HEK293T (cell line): ENCODE results near the gene ERCC1.
A peak's percentile ranks its signal among the peaks of the same experiment; 100 is the strongest.

Experiments
- CTCF ChIA-PET: fragments of 350-600 bp; formaldehyde crosslinking; extraction: SDS; loops from one replicate; lab custom pipeline; 2021; ENCODE audit warnings: antibody characterized with exemption, inconsistent platforms; lab: Yijun Ruan, JAX
- POLR2A ChIA-PET: fragments of 350-600 bp; formaldehyde crosslinking; extraction: SDS; loops from one replicate; lab custom pipeline; 2020; ENCODE audit warnings: antibody characterized with exemption, inconsistent platforms; lab: Yijun Ruan, JAX
- DNase-seq: peaks from one replicate; pipeline ENCODE4 v3.0.0; 2012; ENCODE audit warnings: mixed read lengths; ENCODE audit errors: extremely low spot score
- ARNT ChIP-seq: fragments of 450-650 bp; IDR thresholded peaks from 2 replicates; pipeline ENCODE4 v1.6.1; 2017; ENCODE audit warnings: mild to moderate bottlenecking
- BHLHE40 ChIP-seq: fragments of 450-650 bp; IDR thresholded peaks from 2 replicates; pipeline ENCODE4 v1.6.1; 2016; ENCODE audit warnings: mild to moderate bottlenecking, moderate library complexity, borderline replicate concordance
- CTBP1 ChIP-seq: fragments of 450-650 bp; IDR thresholded peaks from 2 replicates; pipeline ENCODE4 v1.6.1; 2016; ENCODE audit warnings: borderline replicate concordance
- ELF4 ChIP-seq: fragments of 450-650 bp; IDR thresholded peaks from 2 replicates; pipeline ENCODE4 v1.6.1; 2017; ENCODE audit warnings: antibody characterized with exemption
- FOXA1 ChIP-seq: fragments of 450-650 bp; IDR thresholded peaks from 2 replicates; pipeline ENCODE4 v1.6.1; 2016; ENCODE audit warnings: mild to moderate bottlenecking
- FOXK2 ChIP-seq: fragments of 450-650 bp; IDR thresholded peaks from 2 replicates; pipeline ENCODE4 v1.6.1; 2016; ENCODE audit warnings: mild to moderate bottlenecking
- FOXM1 ChIP-seq: fragments of 450-650 bp; IDR thresholded peaks from 2 replicates; pipeline ENCODE4 v1.6.1; 2017; ENCODE audit warnings: mild to moderate bottlenecking, borderline replicate concordance
- HDGF ChIP-seq: fragments of 450-650 bp; IDR thresholded peaks from 2 replicates; pipeline ENCODE4 v1.6.1; 2017; ENCODE audit warnings: antibody characterized with exemption, borderline replicate concordance
- L3MBTL2 ChIP-seq: fragments of 450-650 bp; conservative IDR thresholded peaks from 2 replicates; pipeline ENCODE4 v1.6.1; 2016; ENCODE audit warnings: mild to moderate bottlenecking
- LEF1 ChIP-seq: fragments of 450-650 bp; IDR thresholded peaks from 2 replicates; pipeline ENCODE4 v1.6.1; 2017; ENCODE audit warnings: mild to moderate bottlenecking, borderline replicate concordance
- NFRKB ChIP-seq: fragments of 450-650 bp; IDR thresholded peaks from 2 replicates; pipeline ENCODE4 v1.6.1; 2016; ENCODE audit warnings: mild to moderate bottlenecking, moderate library complexity
- PKNOX1 ChIP-seq: fragments of 450-650 bp; IDR thresholded peaks from 2 replicates; pipeline ENCODE4 v1.6.1; 2016
- SP1 ChIP-seq: fragments of 450-650 bp; IDR thresholded peaks from 2 replicates; pipeline ENCODE4 v1.6.1; 2017
- SUZ12 ChIP-seq: fragments of 450-650 bp; IDR thresholded peaks from 2 replicates; pipeline ENCODE4 v1.6.1; 2016; ENCODE audit warnings: mild to moderate bottlenecking
- TARDBP ChIP-seq: fragments of 450-650 bp; IDR thresholded peaks from 2 replicates; pipeline ENCODE4 v1.6.1; 2016
- ZNF384 ChIP-seq: fragments of 450-650 bp; IDR thresholded peaks from 2 replicates; pipeline ENCODE4 v1.6.1; 2016

The ERCC1 gene

GRCh38 chr19:45423589-45424190 is at the start of gene ERCC1:
ERCC1 (minus strand) TSS chr19:45423917; CDS start chr19:45423374, 543 bp downstream.
- DNase-seq: peak; percentile 95
- TF ChIP-seq ARNT (no peak), TARDBP (no peak), L3MBTL2 (peak; percentile 78), PKNOX1 (peak; percentile 97), ELF4 (peak; percentile 86)
- CTCF ChIA-PET: interaction anchor here (1.7 to 1.8 kb wide), 3 partner anchors 16 to 62 kb away, joined by 5 to 8 read pairs (median 5); no protein-coding TSS in a partner anchor
- POLR2A ChIA-PET: interaction anchor here (0.7 to 2.8 kb wide), 6 partner anchors 9 to 22 kb away, joined by 3 to 14 read pairs (median 6); partner anchors contain the start of gene PPP1R13L

DNA sequence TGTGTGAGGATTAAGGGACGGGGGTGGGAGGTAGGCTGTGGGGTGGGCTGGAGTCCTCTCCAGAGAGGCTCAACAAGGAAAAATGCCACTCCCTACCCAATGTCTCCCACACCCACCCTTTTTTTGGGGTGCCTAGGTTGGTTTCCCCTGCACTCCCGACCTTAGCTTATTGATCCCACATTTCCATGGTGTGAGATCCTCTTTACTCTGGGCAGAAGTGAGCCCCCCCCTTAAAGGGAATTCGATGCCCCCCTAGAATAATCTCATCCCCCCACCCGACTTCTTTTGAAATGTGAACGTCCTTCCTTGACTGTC is 49.6 kb upstream of the ERCC1 start:
- ChIA-PET CTCF (no interaction called here), POLR2A (no interaction called here)
- no peak for TF ChIP-seq ELF4
- no peak for TF ChIP-seq FOXK2
- no peak for TF ChIP-seq LEF1
- no peak for TF ChIP-seq ZNF384
- TF ChIP-seq CTBP1: no peak
- no peak for TF ChIP-seq PKNOX1
- no peak for TF ChIP-seq FOXA1
- TF ChIP-seq NFRKB: no peak
- no peak for TF ChIP-seq SP1
- no peak for TF ChIP-seq HDGF
- TF ChIP-seq L3MBTL2: no peak
- TF ChIP-seq SUZ12: no peak
- no peak for TF ChIP-seq FOXM1
- TF ChIP-seq TARDBP: no peak
- DNase-seq: no peak

- ChIA-PET POLR2A (interaction anchor here (1.1 kb wide), 1 partner anchor 13 kb away, joined by 3 read pairs; no protein-coding TSS in a partner anchor), CTCF (no interaction called here)
- no peak for DNase-seq
- TF ChIP-seq ZNF384: no peak
- no peak for TF ChIP-seq NFRKB
- TF ChIP-seq FOXA1: no peak
- no peak for TF ChIP-seq BHLHE40
- TF ChIP-seq ELF4: no peak
- TF ChIP-seq HDGF: no peak
- no peak for TF ChIP-seq SP1
- no peak for TF ChIP-seq FOXK2
- TF ChIP-seq SUZ12: no peak
- TF ChIP-seq FOXM1: no peak
- TF ChIP-seq LEF1: no peak
Observed at GRCh38 chr19:45472563-45473366, 49.0 kb upstream of the ERCC1 start.

- TF ChIP-seq FOXM1: no peak
- no peak for TF ChIP-seq LEF1
- no peak for TF ChIP-seq HDGF
- TF ChIP-seq L3MBTL2: no peak
- TF ChIP-seq BHLHE40: no peak
- TF ChIP-seq ARNT: no peak
- no peak for TF ChIP-seq TARDBP
- TF ChIP-seq FOXA1: no peak
- no peak for TF ChIP-seq ELF4
- no peak for TF ChIP-seq FOXK2
- TF ChIP-seq CTBP1: no peak
- no peak for TF ChIP-seq SUZ12
- TF ChIP-seq PKNOX1: no peak
- TF ChIP-seq SP1: no peak
- ChIA-PET CTCF (interaction anchor here (1.2 kb wide), 1 partner anchor 13 kb away, joined by 3 read pairs; no protein-coding TSS in a partner anchor), POLR2A (interaction anchor here (1.1 kb wide), 1 partner anchor 14 kb away, joined by 3 read pairs; no protein-coding TSS in a partner anchor)
- no peak for DNase-seq
Observed at GRCh38 chr19:45471931-45472562, 48.3 kb upstream of the ERCC1 start.

DNA sequence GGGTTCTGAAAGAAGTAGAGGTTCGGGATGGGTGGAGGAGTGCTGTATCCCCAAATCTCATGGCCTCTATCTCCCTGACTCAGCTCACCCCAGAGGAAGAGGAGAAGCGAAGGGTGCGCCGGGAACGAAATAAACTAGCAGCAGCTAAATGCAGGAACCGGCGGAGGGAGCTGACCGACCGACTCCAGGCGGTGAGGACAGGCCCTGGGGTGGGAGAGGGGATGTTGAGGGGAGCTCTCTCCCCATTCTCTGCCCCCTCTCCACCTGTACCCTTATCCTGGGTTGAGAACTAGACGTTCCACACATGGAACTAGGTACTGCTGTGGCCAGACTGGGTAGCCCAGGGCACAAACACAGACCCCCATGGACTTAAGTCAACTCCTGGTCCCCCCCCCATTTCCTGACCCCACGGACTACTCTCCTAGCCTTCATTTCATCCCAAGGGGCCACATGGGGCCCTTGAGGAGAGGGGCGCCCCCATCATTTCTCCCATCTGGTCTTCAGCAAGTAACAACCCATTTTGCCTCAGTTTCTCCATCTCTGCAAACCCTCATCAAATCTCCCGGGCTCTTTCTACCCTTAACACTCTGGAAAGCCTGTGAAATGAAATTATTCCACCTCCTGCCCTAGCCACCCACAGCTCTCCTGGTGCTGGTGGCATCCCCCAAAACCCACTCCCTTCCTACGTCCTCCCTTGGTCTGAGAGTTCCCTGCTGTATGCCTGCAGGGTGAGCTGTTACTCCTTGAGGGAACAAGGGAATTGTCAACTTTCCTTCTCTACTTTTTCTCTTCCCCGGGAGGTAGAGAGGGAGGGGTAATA is 47.6 kb upstream of the ERCC1 start:
- TF ChIP-seq NFRKB (no peak), ZNF384 (no peak), SUZ12 (no peak), BHLHE40 (no peak), SP1 (no peak), TARDBP (no peak), CTBP1 (no peak), ARNT (no peak), L3MBTL2 (no peak), ELF4 (no peak), FOXM1 (no peak), FOXK2 (no peak), LEF1 (no peak), HDGF (no peak), PKNOX1 (no peak), FOXA1 (no peak)
- no peak for DNase-seq
- CTCF ChIA-PET: interaction anchor here (1.2 kb wide), 1 partner anchor 14 kb away, joined by 3 read pairs; no protein-coding TSS in a partner anchor
- POLR2A ChIA-PET: no interaction called here
